Tibial nerve (tissue), 4 donors: ENCODE results near the gene SHPK.

Experiments used
- EP300 ChIP-seq, 2 donors: sonication (generic); formaldehyde crosslinking; IDR thresholded peaks; one replicate each; pipeline ENCODE4 v1.6.1; 2017; ENCODE audit warnings: antibody characterized with exemption in 2 of 2, mild to moderate bottlenecking in 1 of 2
- TF ChIP-seq, protein P1 (sequence below), 5 experiments: fragments of 200-600 bp in 3 of 5; fragments of 450-650 bp in 2 of 5; sonication (generic) in 3 of 5; IDR thresholded peaks; one replicate each; pipeline ENCODE4 v1.5.1; 2016 to 2019; ENCODE audit warnings: antibody characterized with exemption in 5 of 5, mild to moderate bottlenecking in 3 of 5, moderate library complexity in 2 of 5

GRCh38 chr17:3645310-3645709 is 9.3 kb upstream of the SHPK start:
- TF ChIP-seq, protein P1, sequence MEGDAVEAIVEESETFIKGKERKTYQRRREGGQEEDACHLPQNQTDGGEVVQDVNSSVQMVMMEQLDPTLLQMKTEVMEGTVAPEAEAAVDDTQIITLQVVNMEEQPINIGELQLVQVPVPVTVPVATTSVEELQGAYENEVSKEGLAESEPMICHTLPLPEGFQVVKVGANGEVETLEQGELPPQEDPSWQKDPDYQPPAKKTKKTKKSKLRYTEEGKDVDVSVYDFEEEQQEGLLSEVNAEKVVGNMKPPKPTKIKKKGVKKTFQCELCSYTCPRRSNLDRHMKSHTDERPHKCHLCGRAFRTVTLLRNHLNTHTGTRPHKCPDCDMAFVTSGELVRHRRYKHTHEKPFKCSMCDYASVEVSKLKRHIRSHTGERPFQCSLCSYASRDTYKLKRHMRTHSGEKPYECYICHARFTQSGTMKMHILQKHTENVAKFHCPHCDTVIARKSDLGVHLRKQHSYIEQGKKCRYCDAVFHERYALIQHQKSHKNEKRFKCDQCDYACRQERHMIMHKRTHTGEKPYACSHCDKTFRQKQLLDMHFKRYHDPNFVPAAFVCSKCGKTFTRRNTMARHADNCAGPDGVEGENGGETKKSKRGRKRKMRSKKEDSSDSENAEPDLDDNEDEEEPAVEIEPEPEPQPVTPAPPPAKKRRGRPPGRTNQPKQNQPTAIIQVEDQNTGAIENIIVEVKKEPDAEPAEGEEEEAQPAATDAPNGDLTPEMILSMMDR (IDR thresholded peaks at IDR 0.05) = no peak
- no peak for TF ChIP-seq EP300 (IDR thresholded peaks at IDR 0.05)
